Muscle of leg (tissue), 11 donors: ENCODE results near the gene CRADD. TPM values are rescaled to one million over a fixed set of nuclear protein-coding genes. Genes with fewer than 3 reads are reported as not detected.

Experiments
- DNase-seq: peaks from one replicate; pipeline ENCODE4 v3.0.0; 2013
- H3K27ac ChIP-seq: one replicate; pipeline ENCODE4 v1.5.1; 2013; ENCODE audit warnings: mild to moderate bottlenecking, low read length, control low read depth
- H3K27me3 ChIP-seq: one replicate; pipeline ENCODE4 v1.6.1; 2013; ENCODE audit warnings: low read length; ENCODE audit not compliant: control insufficient read depth, insufficient read depth
- H3K36me3 ChIP-seq: one replicate; pipeline ENCODE4 v1.6.1; 2013; ENCODE audit warnings: low read length; ENCODE audit not compliant: control insufficient read depth, insufficient read depth
- H3K4me1 ChIP-seq: one replicate; pipeline ENCODE4 v1.6.1; 2013; ENCODE audit warnings: low read length; ENCODE audit not compliant: control insufficient read depth, insufficient read depth
- H3K4me3 ChIP-seq: one replicate; pipeline ENCODE4 v1.5.1; 2013; ENCODE audit warnings: low read length, control low read depth
- H3K9me3 ChIP-seq: replicated peaks from 2 replicates; pipeline ENCODE4 v1.6.1; 2013; ENCODE audit warnings: low read depth, low read length; ENCODE audit not compliant: control insufficient read depth
- WGBS: methylation state at CpG from one replicate; pipeline ENCODE4 v1.1.5; 2013; ENCODE audit warnings: missing lambda C conversion rate; ENCODE audit not compliant: insufficient coverage; 5-methylcytosine and 5-hydroxymethylcytosine counted together
- polyA plus RNA-seq, 8 donors: library from polyadenylated mRNA; unstranded; fragments of 120-200 nt; gene quantifications; one replicate each; pipeline versions ENCODE4 v1.2.1 to v1.2.3, GENCODE V29; 2013; ENCODE audit warnings: inconsistent platforms in 1 of 8, low replicate concordance in 1 of 8; ENCODE audit not compliant: insufficient read length in 8 of 8, insufficient read depth in 1 of 8
- total RNA-seq: library from RNA; stranded (reverse); fragments of 120-200 nt; gene quantifications from one replicate; pipeline ENCODE4 v1.2.4, GENCODE V29; 2013

CRADD gene
- total and polyA plus RNA-seq, 9 donors = 9.1 to 15.2 (median 12.9) TPM

DNA sequence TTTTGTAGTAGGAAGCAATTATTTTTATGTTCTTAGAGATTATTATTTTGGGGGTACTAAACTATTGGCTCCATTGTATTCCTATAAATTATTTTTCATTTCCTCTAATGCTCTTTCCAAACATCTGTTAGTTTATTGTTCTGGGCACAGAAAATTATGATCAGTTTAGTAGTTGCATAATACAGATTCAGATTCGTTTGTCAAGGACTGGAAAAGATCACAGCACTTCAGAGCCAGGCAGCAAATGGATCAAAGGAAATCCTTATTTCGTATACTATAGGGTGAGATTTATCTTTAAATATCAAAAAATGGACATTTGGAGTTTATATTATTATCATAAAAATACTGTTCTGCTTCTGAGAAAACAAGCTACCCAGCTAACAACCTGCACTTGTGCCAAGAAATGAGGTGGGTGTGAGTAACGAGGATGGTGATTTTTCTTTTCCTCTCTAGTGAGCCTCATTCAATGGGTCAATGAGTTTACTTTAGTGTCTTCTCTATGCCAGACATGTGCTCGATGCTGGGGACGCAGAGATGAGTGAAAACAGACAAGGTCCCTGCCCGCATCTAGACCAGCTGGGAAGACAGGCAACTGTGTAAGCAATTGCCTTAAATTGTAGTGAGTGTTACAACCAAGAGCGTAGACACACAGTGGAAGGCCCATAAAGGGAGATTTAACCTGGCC is 262.6 kb downstream of the CRADD start:
- H3K4me1 ChIP-seq = no peaks in the 10 kb centered on the region
- no peak overlapping the region for H3K4me3 ChIP-seq
- peak; percentile 69 for DNase-seq
- no peaks in the 10 kb centered on the region for H3K36me3 ChIP-seq
- 66% methylated on average over 5 of the region's 7 CpGs for WGBS
- H3K27me3 ChIP-seq = no peaks in the 10 kb centered on the region
- H3K9me3 ChIP-seq = peaks cover 9% of the 10 kb centered on the region
- no peak overlapping the region for H3K27ac ChIP-seq

DNA sequence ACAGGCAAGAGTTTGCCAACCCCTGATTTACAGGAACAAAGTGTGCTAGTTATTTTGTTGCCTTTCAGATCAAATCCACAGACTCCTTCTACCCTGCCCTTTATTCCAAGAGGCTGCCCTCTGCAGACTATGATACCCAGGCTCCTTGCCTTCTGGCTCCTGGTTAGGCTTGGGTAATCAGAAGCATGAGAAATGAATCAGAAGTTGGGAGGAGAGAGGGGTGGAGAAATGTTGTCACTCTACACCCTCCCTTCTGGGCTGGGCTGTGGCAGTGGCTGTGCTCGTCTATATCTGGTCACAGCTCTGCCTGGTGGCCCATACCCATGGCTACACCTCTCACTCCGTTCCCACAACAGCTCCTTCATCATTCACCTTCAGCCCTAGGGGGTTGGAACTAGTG is 266.6 kb downstream of the CRADD start:
- DNase-seq = no peak
- H3K27ac ChIP-seq = no peak overlapping the region
- no peaks in the 10 kb centered on the region for H3K36me3 ChIP-seq
- WGBS = 55% methylated on average over 2 of the region's 2 CpGs
- H3K4me3 ChIP-seq = no peak overlapping the region
- no peaks in the 10 kb centered on the region for H3K27me3 ChIP-seq
- no peaks in the 10 kb centered on the region for H3K4me1 ChIP-seq
- no peaks in the 10 kb centered on the region for H3K9me3 ChIP-seq

GRCh38 chr12:93944201-93944600 is 267.0 kb downstream of the CRADD start:
- DNase-seq = no peak
- no peaks in the 10 kb centered on the region for H3K4me1 ChIP-seq
- H3K9me3 ChIP-seq = no peaks in the 10 kb centered on the region
- no peaks in the 10 kb centered on the region for H3K27me3 ChIP-seq
- no peak overlapping the region for H3K27ac ChIP-seq
- H3K36me3 ChIP-seq = no peaks in the 10 kb centered on the region
- no peak overlapping the region for H3K4me3 ChIP-seq
- WGBS = 99% methylated on average over 6 of the region's 8 CpGs

Other genes starting within 250 kb of the CRADD start
- gene UBE2N, start 235.4 kb upstream of the CRADD start, total RNA-seq = 63.7 TPM
- gene UBE2N, start 235.4 kb upstream of the CRADD start, polyA plus RNA-seq = 100 to 1,000 TPM in 6 of 8 donors, 10 to 100 TPM in 2; 89.3 to 112 (median 103) TPM
- 44.9 TPM for gene MRPL42, start 209.9 kb upstream of the CRADD start, total RNA-seq
- 10 to 100 TPM; 29.5 to 40.6 (median 31.8) TPM for gene MRPL42, start 209.9 kb upstream of the CRADD start, polyA plus RNA-seq
- gene SOCS2, start 104.7 kb upstream of the CRADD start, total RNA-seq = 15.3 TPM
- 10 to 100 TPM; 14.7 to 19.9 (median 16.6) TPM for gene SOCS2, start 104.7 kb upstream of the CRADD start, polyA plus RNA-seq